PFSK-1 (cell line): ENCODE results near the gene CELSR1.

Source experiments
- REST ChIP-seq, 2 experiments: IDR thresholded peaks; 2 replicates each; pipeline versions ENCODE4 v1.6.1 to v1.8.0; 2011 to 2012; ENCODE audit warnings: low read depth in 2 of 2, low read length in 2 of 2, control low read depth in 1 of 2, inconsistent platforms in 1 of 2, mild to moderate bottlenecking in 1 of 2, moderate library complexity in 1 of 2; ENCODE audit not compliant: insufficient read depth in 1 of 2
- SIN3A ChIP-seq: IDR thresholded peaks from 2 replicates; pipeline ENCODE4 v1.6.1; 2012; ENCODE audit warnings: mild to moderate bottlenecking, low read length, moderate library complexity, borderline replicate concordance; ENCODE audit not compliant: insufficient read depth
- TAF1 ChIP-seq: IDR thresholded peaks from 2 replicates; pipeline ENCODE4 v1.6.1; 2012; ENCODE audit warnings: low read length, control low read depth, borderline replicate concordance; ENCODE audit not compliant: insufficient read depth

- TF ChIP-seq TAF1: no peak
- no peak for TF ChIP-seq REST (IDR thresholded peaks at IDR 0.05; ENCODE audit: insufficient read depth in 1 of 2, low read depth in 2 of 2, low read length in 2 of 2)
- no peak for TF ChIP-seq SIN3A
These were observed 161.3 kb downstream of the CELSR1 start for GRCh38 chr22:46376111-46376510.
